ENCODE data around the gene POLE4.

POLE4 gene

GRCh38 chr2:74958274-74959105 lies at the start of gene POLE4:
TSS of gene POLE4 (plus strand) at chr2:74958643. CDS start at chr2:74958680, 37 bp downstream.
- peak; percentile 50 for DNase-seq (ENCODE audit: low read depth, low spot score)

- DNase-seq (ENCODE audit: low read depth, low spot score): no peak
Measured at GRCh38 chr2:74908748-74909444, 49.5 kb upstream of the POLE4 start.

- no peak for DNase-seq (ENCODE audit: low read depth, low spot score)
Measured at GRCh38 chr2:74910245-74910644, 48.2 kb upstream of the POLE4 start.

- DNase-seq (ENCODE audit: low read depth, low spot score): no peak
Measured at GRCh38 chr2:74911061-74911460, 47.4 kb upstream of the POLE4 start.

- DNase-seq (ENCODE audit: low read depth, low spot score): no peak
Measured at GRCh38 chr2:74915743-74916142, 42.7 kb upstream of the POLE4 start.

GRCh38 chr2:74916394-74916793 lies 42.0 kb upstream of the POLE4 start:
- DNase-seq (ENCODE audit: low read depth, low spot score): no peak

GRCh38 chr2:74917702-74918619 lies 40.5 kb upstream of the POLE4 start:
- no peak for DNase-seq (ENCODE audit: low read depth, low spot score)

- peak; percentile 33 for DNase-seq (ENCODE audit: low read depth, low spot score)
Measured at GRCh38 chr2:74919827-74920226, 38.6 kb upstream of the POLE4 start.

GRCh38 chr2:74921236-74921736 lies 37.2 kb upstream of the POLE4 start:
- no peak for DNase-seq (ENCODE audit: low read depth, low spot score)

- DNase-seq (ENCODE audit: low read depth, low spot score): no peak
Measured at GRCh38 chr2:74922592-74923227, 35.7 kb upstream of the POLE4 start.

- DNase-seq (ENCODE audit: low read depth, low spot score): no peak
Measured at GRCh38 chr2:74924463-74925265, 33.8 kb upstream of the POLE4 start.

- no peak for DNase-seq (ENCODE audit: low read depth, low spot score)
Measured at GRCh38 chr2:74925361-74925786, 33.1 kb upstream of the POLE4 start.

- DNase-seq (ENCODE audit: low read depth, low spot score): no peak
Measured at GRCh38 chr2:74927621-74928020, 30.8 kb upstream of the POLE4 start.

- no peak for DNase-seq (ENCODE audit: low read depth, low spot score)
Measured at GRCh38 chr2:74930811-74931486, 27.5 kb upstream of the POLE4 start.

GRCh38 chr2:74931940-74932339 lies 26.5 kb upstream of the POLE4 start:
- no peak for DNase-seq (ENCODE audit: low read depth, low spot score)

GRCh38 chr2:74935975-74936391 lies 22.5 kb upstream of the POLE4 start:
- no peak for DNase-seq (ENCODE audit: low read depth, low spot score)

GRCh38 chr2:74937221-74937880 lies 21.1 kb upstream of the POLE4 start:
- no peak for DNase-seq (ENCODE audit: low read depth, low spot score)

GRCh38 chr2:74938264-74938663 lies 20.2 kb upstream of the POLE4 start:
- no peak for DNase-seq (ENCODE audit: low read depth, low spot score)

Measured in iPS DF 19.7 (cell line).